Cardiac muscle cell (in vitro differentiated cells and primary cell): ENCODE measurements around the gene FAM20C. TPM values are rescaled to one million over a fixed set of nuclear protein-coding genes. Genes with fewer than 3 reads are reported as not detected.

Source experiments
- DNase-seq, 2 donors: peaks; one replicate each; pipeline versions ENCODE4 v3.0.0 to v3.0.0-alpha.2; 2010 to 2017; ENCODE audit warnings: low read depth in 1 of 2, low spot score in 1 of 2
- H3K27ac ChIP-seq: fragments of 200-600 bp; sonication (generic); 2 replicates; pipeline ENCODE4 v1.5.1; 2016
- H3K27me3 ChIP-seq: fragments of 200-600 bp; sonication (generic); 2 replicates; pipeline ENCODE4 v1.6.0; 2016; ENCODE audit warnings: control low read depth
- H3K36me3 ChIP-seq: fragments of 200-600 bp; sonication (generic); 2 replicates; pipeline ENCODE4 v1.5.1; 2016; ENCODE audit warnings: control low read depth
- H3K4me1 ChIP-seq: fragments of 200-600 bp; sonication (generic); 2 replicates; pipeline ENCODE4 v1.8.1; 2017; ENCODE audit warnings: low read depth, mild to moderate bottlenecking, mixed run types
- H3K4me3 ChIP-seq: fragments of 200-600 bp; sonication (generic); 2 replicates; pipeline ENCODE4 v1.5.1; 2016; ENCODE audit warnings: mild to moderate bottlenecking
- H3K9me3 ChIP-seq: fragments of 200-600 bp; sonication (generic); 2 replicates; pipeline ENCODE4 v1.5.1; 2017; ENCODE audit warnings: low read depth, mild to moderate bottlenecking, control low read depth
- polyA plus RNA-seq: library from polyadenylated mRNA; unstranded; fragments of >200 nt; fragmentation: Nextera tagmentation; extraction: Ambion mirVana; gene quantifications from 2 replicates; pipeline ENCODE4 v1.2.1, GENCODE V29; 2016
- total RNA-seq: library from RNA; depleted of rRNA; stranded (reverse); fragments of >200 nt; gene quantifications from 2 replicates; pipeline ENCODE4 v1.2.3, GENCODE V29; 2016
- TF ChIP-seq, protein P1 (sequence below): IDR thresholded peaks from 2 replicates; pipeline ENCODE4 v1.5.1; 2012; ENCODE audit warnings: low read depth, mild to moderate bottlenecking, low read length

FAM20C gene
- total and polyA plus RNA-seq, 2 experiments from 2014 or later: 4.9 to 15.7 TPM

DNA sequence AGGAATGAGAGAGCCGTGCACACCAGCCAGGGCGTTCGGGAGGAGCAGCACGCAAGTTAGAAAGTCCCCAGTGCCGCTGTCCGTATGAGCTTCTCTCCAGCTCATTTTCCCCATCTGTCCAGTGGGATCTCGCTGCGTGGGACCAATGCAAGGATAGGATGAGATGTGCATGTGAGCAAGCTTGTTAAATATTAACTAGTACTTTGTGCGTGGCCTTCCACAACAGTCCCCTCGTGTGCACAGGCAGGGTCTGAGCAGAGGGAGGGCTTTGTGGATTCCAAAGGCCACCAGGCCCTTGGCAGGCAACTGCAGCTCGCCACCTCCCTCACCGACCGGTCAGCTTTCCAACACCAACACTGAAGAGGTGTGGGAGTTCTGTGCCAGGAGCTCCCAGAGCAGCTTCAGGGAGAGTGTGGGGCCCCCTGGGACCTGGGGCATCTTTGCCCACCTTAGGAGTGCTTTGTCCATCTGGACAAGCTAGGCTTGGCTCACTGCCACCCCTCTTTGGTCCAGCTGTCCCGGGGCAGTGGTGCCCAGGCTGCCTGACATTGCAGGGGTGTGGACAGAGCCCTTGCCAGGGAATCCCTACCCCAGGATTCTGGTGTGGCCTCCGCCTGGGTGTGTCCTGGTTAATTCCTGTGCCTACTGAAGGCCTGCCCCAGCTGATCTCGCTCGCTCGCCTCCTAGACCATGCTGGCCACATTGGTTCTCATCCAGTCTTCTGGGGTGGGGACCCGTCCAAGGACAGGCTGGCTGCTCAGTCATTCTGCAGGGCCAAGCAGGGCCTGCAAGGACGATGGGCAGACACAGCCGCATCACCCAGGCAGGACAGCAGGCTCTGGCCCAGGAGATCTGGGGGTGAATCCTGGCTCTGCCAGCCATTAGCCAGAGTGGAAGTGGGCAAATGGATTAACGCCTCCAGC is 5.3 kb downstream of the FAM20C start:
- TF ChIP-seq, protein P1, sequence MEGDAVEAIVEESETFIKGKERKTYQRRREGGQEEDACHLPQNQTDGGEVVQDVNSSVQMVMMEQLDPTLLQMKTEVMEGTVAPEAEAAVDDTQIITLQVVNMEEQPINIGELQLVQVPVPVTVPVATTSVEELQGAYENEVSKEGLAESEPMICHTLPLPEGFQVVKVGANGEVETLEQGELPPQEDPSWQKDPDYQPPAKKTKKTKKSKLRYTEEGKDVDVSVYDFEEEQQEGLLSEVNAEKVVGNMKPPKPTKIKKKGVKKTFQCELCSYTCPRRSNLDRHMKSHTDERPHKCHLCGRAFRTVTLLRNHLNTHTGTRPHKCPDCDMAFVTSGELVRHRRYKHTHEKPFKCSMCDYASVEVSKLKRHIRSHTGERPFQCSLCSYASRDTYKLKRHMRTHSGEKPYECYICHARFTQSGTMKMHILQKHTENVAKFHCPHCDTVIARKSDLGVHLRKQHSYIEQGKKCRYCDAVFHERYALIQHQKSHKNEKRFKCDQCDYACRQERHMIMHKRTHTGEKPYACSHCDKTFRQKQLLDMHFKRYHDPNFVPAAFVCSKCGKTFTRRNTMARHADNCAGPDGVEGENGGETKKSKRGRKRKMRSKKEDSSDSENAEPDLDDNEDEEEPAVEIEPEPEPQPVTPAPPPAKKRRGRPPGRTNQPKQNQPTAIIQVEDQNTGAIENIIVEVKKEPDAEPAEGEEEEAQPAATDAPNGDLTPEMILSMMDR: no peak
- no peak overlapping the region for H3K27ac ChIP-seq
- no peak for DNase-seq
- H3K36me3 ChIP-seq: no peaks in the 10 kb centered on the region
- H3K27me3 ChIP-seq: peaks cover 15% of the 10 kb centered on the region
- H3K9me3 ChIP-seq: no peaks in the 10 kb centered on the region
- no peaks in the 10 kb centered on the region for H3K4me1 ChIP-seq
- no peak overlapping the region for H3K4me3 ChIP-seq

- no peaks in the 10 kb centered on the region for H3K36me3 ChIP-seq
- no peaks in the 10 kb centered on the region for H3K4me1 ChIP-seq
- DNase-seq: no peak
- peaks cover 3% of the 10 kb centered on the region for H3K27me3 ChIP-seq
- no peak overlapping the region for H3K4me3 ChIP-seq
- no peak overlapping the region for H3K27ac ChIP-seq
- TF ChIP-seq, protein P1: no peak
- no peaks in the 10 kb centered on the region for H3K9me3 ChIP-seq
Observed at GRCh38 chr7:199483-200249, 7.3 kb downstream of the FAM20C start.

DNA sequence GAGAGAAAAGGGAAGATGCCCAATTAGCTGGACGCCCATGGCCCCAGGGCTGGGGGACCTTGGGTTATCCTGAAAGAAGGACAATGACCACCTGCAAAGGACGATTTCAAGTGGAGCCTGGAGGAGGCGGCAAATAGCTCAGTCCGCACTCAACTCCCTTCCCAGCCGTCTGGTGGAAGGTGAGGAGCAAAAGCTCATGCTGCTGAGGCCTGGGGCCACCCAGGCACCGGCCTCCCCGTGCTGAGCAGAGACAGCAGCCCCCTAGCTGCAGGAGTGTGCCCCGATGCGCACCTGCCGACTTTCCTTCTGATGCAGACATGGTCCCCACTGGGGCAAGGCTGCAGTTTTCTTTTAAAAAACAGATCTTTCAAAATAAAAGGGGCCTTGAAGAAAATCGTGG is 7.9 kb downstream of the FAM20C start:
- DNase-seq: no peak
- peaks cover 3% of the 10 kb centered on the region for H3K27me3 ChIP-seq
- H3K4me1 ChIP-seq: no peaks in the 10 kb centered on the region
- H3K4me3 ChIP-seq: no peak overlapping the region
- TF ChIP-seq, protein P1: no peak
- H3K9me3 ChIP-seq: no peaks in the 10 kb centered on the region
- no peak overlapping the region for H3K27ac ChIP-seq
- no peaks in the 10 kb centered on the region for H3K36me3 ChIP-seq

GRCh38 chr7:200704-201103 is 8.3 kb downstream of the FAM20C start:
- Histone ChIP-seq H3K4me1 (no peaks in the 10 kb centered on the region), H3K27ac (no peak overlapping the region), H3K36me3 (no peaks in the 10 kb centered on the region), H3K9me3 (no peaks in the 10 kb centered on the region), H3K4me3 (no peak overlapping the region), H3K27me3 (no peaks in the 10 kb centered on the region)
- TF ChIP-seq, protein P1: peak; percentile 5
- no peak for DNase-seq

DNA sequence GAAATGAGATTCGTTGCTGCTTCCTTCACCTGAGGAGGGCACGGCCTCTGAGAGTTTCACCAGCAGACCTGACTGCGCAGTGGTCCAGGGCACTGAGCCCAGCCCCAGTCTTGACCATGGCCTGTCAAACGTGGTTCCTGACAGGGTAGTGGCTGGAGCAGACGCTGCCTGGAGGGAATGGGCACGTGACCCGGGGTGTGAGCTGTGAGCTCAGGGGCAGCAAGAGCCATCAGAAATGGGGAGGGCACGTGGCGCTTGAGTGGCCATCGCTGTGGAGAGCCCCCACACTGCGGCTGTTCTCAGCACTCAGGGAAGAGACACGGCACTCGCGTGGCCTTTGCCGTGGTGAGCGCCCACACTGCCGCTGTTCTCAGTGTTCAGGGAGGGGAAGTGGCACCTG is 12.0 kb downstream of the FAM20C start:
- Histone ChIP-seq H3K4me1 (no peaks in the 10 kb centered on the region), H3K27me3 (no peaks in the 10 kb centered on the region), H3K36me3 (no peaks in the 10 kb centered on the region), H3K4me3 (no peak overlapping the region), H3K27ac (no peak overlapping the region), H3K9me3 (no peaks in the 10 kb centered on the region)
- DNase-seq: no peak
- TF ChIP-seq, protein P1: no peak
